HG03439 (cell line): Measurements from ENCODE around the gene IL34.
"Not testable (repeated sequence)": the region's sequence is repeated elsewhere in the genome, so short reads cannot be mapped to it uniquely, and the experiment has no call there.

Source experiments
- ATAC-seq: cut with Tn5 transposase; IDR thresholded peaks from one replicate; pipeline ENCODE4 v1.9.1; 2021; ENCODE audit warnings: mild to moderate bottlenecking, moderate library complexity; ENCODE audit not compliant: unreplicated experiment

Gene IL34

DNA sequence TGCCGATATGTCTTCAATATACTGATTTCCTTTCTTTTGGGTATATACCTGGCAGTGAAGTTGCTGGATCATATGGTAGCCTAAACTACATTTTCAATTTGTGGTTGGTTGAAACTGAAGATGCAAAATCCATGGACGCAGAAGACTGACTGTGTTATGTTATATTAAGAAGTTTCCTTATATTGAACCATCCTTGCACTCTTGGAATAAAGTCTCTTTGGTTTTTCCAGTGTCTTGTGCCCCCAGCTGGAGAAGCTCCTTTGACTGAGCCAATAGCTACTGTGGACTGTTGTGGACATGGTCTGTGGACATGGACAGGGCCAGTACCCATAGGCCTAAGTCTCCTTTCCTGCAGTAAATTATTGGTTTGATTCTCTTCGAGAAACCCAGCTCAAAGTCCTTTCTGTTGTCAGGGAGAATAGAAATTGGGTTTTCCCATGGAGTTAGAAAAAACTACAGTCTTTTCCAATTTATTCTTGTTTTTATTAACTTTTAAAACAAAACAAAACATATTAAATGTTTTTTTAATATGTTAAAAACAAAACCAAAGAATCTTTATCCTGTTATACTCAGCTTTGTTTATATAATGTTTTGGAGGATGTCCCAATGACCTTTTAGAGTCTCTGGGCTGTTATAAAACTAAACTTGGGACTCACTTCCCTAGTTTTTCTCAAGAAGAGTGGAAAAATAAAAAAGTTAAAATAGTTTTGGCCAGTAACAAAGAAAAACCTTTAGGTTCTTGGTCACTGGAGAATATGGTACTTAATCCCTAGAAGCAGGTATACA lies 15.2 kb upstream of the IL34 start:
- ATAC-seq, result no peak

- ATAC-seq, result no peak
These were observed 14.1 kb upstream of the IL34 start for GRCh38 chr16:70632273-70632672.

DNA sequence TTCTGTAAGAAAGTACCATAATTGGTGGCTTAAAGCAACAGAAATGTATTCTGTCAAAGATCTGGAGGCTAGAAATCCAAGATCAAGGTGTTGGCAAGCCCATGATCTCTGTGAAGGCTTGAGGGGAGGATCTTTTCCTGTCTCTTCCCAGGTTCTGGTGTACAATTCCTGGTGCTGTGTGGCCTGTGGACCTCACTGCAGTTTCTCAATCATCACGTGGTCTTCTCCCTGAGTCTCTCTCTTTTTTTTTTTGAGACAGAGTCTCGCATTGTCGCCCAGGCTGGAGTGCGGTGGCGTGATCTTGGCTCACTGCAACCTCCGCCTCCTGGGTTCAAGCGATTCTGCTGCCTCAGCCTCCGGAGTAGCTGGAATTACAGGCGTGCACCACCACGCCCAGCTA lies 12.7 kb upstream of the IL34 start:
- ATAC-seq, result not testable (repeated sequence)

DNA sequence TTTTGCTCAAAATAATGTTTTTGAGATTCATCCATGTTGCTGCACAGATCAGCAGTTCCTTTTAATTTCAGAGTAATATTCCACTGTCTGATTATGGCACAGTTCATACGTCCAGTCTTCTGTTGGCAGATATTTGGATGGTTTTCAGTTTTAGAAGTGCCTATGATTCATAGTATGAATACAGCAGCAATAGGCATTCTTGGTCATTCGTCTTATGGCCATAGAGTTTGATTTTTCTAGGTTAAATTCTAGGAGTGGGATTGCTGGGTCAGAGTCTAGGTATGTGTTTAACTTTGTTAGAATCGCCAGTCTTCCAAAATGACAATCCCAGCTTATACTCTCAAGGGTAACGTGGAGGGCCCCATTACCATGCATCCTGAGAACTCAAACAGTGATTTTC lies 11.5 kb upstream of the IL34 start:
- ATAC-seq, result no peak

GRCh38 chr16:70635336-70636016 lies 10.9 kb upstream of the IL34 start:
- no peak for ATAC-seq

DNA sequence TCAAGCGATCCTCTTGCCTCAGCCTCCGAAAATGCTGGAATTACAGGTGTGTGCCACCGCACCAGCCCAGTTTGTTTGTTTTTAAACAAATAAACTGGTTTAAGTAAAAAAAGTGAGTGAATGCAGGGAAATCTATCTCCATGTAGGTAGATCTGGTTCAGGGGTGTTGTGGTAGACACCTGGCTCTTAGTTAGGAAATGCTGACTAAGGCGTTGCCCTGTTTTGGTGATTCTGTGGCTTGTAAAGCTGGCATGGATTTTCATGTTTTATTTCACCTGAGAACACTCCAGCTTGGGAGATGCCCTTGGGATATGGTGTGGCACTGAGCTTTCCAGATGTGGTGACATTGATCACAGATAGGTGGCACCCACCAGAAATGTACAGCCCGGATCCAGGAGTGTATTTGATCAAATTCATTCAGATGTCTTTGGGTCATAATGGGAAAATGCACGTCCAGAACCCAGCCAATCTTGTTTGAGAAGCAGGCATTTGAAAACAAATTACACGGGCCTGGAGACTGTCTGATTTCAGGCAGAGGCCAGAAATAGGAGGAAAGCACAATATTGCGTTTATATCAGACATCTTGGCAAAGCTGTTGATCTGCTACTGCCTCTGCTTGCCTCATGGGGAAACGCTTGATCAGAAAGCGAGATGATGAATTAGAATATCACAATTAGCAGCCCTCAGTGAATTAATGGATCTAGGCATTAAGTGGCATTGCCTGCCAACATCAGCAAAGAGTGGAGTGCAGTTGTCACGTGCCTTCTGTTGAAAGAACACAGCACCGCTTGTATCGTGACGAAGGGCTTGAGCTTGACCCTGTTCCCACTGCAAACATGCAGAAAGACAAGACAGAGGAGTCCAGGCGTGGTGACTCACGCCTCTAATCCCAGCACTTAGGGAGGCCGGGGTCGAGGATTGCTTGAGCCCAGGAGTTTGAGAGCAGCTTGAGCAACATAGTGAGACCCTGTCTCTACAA lies 7.3 kb upstream of the IL34 start:
- ATAC-seq, result no peak

- no peak for ATAC-seq
These were observed 3.7 kb upstream of the IL34 start for GRCh38 chr16:70642633-70643032.

DNA sequence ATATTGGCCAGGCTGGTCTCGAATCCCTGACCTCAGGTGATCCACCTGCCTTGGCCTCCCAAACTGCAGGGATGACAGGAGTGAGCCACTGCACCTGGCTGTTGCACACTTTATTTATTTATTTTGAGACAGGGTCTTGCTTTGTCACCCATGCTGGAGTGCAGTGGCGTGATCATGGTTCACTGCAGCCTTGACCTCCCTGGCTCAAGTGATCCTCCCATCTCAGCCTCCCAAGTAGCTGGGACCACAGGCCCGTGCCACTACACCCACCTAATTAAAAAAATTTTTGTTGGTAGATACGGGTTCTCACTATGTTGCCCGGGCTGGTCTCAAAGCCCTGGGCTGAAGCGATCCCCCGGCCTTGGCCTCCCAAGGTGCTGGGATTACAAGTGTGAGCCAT lies 3.1 kb upstream of the IL34 start:
- not testable (repeated sequence) for ATAC-seq

DNA sequence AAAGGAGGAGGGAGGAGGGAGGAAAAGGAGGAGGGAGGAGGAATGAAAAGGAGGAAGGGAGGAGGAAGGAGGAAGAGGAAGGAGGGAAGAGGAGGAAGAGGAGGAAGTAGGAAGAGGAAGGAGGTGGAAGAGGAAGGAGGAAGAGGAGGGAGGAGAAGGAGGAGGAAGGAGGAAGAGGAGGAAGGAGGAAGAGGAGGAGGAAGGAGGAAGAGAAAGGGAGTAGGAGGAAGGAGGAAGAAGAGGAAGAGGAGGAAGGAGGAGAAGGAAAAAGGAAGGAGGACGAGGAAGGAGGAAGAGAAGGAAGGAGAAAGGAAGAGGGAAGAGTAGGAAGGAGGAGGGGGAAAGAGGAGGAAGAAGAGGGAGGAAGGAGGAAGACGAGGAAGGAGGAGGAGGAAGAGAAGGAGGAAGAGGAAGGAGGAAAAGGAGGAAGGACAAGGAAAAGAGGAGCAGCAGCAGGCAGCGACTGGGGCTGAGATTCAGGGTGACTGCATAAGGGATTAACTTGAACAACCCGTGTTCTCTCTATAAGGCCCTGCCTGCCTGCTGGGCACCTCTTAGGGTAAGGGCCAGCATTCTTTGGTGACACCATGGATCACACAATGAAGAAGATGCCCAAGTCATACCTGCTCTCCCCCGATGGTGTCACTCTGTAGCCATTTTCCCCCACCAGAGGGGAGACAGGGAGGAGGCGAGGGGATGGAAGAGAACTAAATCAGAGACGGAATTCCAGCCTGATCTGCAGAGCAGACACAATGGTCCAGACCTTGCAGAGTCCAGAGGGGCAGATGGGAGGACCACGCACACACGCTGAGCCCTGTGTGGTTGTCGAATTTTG lies 1.4 kb upstream of the IL34 start:
- ATAC-seq, result no peak

DNA sequence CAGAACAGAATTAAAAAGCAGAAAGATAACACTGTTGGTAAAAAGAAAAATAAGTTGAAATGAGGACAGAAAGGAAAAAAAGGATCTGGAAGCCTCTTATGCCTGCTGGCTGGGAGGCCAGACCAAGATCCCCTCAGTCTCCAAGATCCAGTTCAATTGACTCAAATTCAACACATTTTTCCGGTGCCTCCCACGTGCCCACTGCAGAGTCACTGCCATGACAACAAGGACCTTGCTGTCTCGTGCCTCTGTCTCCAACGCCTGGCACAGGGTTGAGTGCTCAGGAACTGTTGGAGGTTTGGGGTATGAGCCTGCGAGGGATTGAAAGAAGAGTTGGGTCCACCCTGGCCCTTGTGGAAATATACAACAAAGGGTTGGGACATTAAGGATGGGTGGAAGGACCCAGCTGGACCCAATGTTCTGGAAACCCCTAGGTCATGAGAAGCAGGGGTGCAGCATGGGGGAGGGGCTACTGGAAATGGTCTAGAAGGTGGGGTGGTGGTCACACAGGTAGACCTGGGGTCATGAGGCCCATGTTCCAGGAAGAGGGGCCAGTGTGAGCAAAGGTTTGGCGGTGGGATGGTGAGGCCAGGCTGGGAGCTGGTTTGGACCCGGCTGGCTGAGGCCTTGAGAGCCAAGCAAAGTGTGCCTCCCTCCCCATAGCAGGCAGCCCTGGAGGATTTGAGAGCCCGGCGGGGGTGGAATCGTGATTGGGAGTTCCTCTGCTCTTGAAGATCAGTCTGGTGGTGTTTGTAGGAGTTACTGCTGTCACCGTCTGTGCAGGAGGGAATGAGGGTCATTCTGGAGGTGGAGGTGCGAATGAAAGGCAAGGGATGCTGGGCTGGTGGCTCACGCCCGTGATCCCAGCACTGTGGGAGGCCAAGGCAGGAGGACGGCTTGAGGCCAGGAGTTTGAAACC lies 1.3 kb downstream of the IL34 start:
- no peak for ATAC-seq

DNA sequence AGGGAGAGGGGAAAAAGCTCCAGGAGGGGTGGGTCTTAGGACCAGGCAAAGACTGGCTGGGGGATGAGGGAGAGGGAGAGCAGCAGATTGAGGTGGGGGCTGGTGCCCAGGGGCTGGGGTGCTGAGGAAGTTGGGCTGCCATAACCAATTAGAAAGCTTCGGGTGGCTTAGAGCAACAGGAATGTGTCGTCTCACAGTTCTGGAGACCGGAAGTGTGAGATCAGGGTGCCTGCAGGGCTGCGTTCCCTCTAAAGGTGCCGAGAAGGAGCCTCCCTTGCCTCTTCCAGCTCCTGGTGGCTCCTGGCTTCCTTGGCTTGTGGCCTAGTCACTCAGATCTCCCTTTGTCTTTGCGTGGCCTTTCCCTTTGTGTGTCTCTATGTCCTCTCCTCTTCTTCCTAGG lies 2.2 kb downstream of the IL34 start:
- no peak for ATAC-seq

DNA sequence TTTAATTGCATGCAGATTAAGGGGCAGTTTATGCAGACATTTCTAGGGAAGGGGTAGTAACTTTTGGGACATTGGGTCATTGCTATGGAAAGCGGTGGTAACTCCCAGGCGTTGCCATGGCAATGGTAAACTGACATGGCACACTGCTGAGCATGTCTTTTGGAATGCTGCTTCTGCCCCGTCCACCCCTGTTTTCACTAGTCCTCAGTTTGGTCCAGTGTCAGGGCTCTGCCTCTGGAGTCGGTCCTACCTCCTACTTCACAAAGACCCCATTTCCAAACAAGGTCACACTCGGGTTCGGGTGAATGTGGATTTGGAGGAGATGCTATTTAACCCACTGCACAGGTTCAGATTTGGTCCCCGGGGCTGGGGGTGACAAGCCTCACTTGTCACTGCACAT lies 2.9 kb downstream of the IL34 start:
- no peak for ATAC-seq

DNA sequence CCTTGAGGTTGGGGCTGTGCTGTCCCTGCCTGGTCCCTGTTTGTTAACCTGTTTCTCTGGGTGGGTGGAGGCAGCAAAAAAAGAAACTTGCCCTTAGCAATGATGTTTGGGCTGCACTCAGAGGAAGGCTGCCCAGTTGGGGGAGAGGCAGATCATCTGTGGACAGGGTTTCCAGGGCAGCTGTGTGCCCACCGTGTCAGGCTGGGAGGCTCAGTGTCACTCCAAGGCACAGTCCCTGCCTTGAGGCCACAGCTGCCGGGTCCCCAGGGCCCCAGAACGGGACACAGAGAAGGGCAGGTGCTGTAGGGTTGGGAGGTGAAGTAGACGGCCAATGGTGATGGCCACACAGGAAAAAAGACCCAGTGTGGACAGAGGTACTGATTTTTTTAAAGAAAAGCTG lies 3.9 kb downstream of the IL34 start:
- no peak for ATAC-seq

DNA sequence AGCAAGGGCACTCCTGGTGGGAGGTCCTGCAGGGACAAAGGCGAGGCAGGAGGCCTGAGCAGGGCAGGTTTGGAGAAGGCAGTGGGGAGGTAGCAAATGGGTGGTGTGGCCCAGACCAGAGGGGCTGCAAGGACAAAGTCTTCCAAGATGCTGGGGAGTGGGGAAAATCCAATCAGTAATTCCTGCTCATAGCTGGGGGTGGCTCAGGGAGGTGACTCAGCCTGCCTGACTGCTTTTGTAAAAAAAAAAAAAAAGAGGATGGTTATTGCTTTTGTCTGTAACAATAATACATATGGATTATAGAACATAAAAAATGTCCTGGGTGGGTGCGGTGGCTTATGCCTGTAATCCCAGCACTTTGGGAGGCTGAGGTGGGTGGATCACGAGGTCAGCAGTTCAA lies 5.2 kb downstream of the IL34 start:
- no peak for ATAC-seq

DNA sequence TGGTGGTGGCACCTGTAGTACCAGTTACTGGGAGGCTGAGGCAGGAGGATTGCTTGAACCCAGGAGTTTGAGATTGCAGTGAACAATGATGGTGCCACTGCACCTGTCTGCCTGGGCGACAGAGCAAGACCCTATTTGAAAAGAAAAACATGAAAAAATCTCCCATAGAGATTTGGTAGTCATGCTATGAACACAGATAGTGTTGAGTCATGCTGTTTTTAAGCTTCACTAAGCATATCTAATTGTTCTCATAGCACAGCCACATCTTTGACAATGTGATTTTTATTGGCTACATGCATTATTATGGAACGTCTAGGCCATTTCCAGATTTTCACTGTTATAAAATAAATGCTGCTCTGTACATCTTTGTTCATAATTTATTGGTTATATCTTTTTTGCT lies 6.0 kb downstream of the IL34 start:
- no peak for ATAC-seq

GRCh38 chr16:70653406-70653805 lies 7.0 kb downstream of the IL34 start:
- no peak for ATAC-seq

DNA sequence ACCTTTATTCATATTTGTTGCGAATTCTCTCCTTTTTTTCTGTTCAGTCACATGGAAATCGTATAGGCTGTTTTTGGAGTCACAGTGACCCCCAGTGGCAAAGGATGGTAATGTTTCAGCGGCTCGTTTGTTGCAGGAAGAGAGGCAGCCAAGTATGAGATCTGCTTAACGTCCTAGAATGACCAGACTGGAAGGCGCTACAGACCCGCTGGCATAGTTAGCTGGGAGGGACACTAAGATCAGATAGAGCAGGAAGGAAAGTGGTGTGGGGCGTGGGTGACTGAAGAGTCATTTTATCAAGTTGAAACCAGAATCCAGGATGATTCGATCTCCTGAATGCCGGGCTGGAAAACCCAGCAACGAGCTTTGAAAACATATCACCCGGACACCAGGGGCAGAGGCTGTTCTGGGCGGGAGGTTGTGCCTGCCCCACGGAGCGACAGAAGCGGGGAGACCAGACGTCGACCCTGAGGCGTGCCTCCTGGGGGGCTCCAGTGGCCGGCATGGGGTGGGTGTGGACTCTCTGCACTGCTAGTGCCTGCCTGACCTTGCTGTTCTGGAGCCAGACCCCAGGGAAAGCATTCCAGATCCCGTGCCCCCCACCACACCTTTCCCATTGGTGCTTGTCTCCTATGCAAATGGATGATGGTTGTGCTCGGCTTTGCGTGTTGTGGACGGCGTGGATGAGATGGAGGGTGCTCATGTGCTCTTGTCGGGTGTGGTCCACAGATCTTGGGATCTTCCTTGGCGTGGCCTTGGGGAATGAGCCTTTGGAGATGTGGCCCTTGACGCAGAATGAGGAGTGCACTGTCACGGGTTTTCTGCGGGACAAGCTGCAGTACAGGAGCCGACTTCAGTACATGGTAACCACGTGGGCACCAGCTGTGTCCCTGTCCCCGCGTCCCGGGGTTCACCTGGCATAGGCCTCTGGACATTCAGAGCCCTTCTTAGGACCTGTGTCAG lies 7.7 kb downstream of the IL34 start:
- no peak for ATAC-seq

DNA sequence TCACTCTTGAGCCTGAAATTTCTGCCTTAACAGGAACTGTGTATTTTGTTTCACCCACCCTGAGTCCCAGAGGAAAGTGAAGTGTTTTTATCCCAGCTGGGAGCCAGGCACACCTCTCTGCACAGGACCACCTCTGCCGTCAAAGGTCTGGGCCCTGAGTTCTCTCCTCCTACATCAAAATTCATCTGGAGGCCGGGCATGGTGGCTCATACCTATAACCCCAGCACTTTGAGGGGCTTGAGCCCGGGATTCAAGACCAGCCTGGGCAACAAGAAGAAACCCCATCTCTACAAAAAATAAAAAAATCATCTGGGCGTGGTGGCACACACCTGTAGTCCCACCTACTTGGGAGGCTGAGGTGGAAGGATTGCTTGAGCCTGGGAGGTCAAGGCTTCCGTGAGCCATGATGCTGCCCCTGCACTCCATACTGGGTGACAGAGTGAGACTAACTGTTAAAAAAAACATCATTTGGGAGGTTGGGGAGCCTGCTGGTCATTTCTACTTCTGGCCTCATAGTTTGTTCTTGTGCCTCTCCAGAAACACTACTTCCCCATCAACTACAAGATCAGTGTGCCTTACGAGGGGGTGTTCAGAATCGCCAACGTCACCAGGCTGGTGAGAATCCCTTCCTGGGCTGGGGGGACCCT lies 9.8 kb downstream of the IL34 start:
- ATAC-seq, result no peak
